Gastroesophageal sphincter (tissue), 3 donors: ENCODE measurements around the gene SLAMF7.

Source experiments
- CTCF ChIP-seq, 4 experiments: fragments of 200-600 bp in 2 of 4; fragments of 450-650 bp in 2 of 4; sonication (generic) in 1 of 4; IDR thresholded peaks; one replicate each; pipeline ENCODE4 v1.5.1; 2017 to 2019; ENCODE audit warnings: antibody characterized with exemption in 4 of 4, mild to moderate bottlenecking in 2 of 4, moderate library complexity in 2 of 4
- POLR2AphosphoS5 ChIP-seq: sonication (generic); formaldehyde crosslinking; IDR thresholded peaks from one replicate; pipeline ENCODE4 v1.6.1; 2017; ENCODE audit warnings: antibody characterized with exemption

- TF ChIP-seq POLR2AphosphoS5, result no peak
- TF ChIP-seq CTCF (IDR thresholded peaks at IDR 0.05), result no peak
Measured at GRCh38 chr1:160750608-160751007, 11.6 kb downstream of the SLAMF7 start.
